NK-92 (cell line): Measurements from ENCODE around the gene GOLGA5.

Experiments used
- DNase-seq: peaks from one replicate; lab custom pipeline; 2025; ENCODE audit not compliant: unreplicated experiment; lab: John Stamatoyannopoulos, UW

GOLGA5 gene

DNA sequence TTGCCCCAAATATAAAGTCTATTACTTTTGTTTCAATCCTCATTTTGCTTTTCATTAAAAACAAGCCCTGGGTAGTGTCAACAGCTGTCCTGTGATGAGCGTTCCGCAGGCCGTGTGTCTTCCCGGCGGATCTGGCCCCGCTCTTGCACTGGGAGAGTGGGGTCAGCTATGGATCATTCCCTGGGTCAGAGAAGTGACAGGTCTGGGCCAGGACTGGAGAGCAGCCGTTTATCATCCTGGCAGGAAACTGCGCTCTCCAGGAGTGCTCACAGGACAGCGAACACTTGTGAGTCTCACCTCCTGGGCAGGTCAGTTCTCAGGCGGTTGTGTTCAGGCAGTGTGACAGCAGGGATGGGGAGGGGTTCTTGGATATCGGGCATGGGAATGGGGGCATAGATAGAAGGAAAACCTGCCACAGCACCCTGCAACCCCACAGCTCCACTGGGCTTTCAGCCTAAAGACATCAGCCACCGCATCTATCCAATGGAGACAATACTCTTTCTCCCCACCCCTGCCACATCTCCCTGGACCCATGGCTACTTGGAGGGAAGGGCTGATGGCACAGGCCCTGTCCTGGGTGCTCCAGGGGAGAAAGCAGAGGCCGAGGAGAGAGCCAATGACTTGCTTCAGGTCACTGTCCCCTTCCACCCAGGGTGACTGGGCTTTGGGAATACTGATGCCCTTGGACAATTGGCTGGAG, 81.0 kb downstream of the GOLGA5 start:
- DNase-seq: no peak

DNA sequence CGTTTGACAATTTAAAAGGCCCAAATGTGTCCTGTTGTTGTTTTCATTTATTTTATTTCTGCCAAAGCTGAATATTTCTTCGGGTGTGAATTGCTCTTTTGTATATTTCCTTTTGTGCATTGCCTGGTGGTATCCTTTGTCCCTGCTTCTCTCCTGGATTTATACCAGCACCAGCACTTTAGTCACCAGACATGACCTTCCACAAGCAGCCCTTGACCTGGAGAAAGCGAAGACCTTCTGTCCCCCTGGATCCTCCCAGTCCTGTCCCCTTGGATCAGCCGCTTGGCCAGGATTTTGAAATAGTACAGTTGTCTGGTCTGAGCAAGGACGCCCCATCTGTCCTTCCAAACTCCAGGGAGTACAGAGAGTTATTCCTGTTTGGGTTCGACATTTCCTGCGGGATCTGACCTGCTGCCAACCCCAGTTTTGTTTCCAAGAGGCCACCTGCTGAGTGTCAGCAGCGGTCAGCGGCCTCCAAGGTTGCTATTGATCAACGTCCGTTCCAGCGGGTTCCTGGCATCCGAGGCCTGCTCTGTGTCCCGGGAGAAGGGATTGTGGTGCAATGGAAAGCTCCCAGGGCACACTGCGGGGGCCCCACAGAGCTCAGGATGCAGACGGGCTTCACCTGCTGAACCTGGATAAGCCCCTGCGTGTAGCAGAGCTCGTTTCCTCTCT, 83.8 kb downstream of the GOLGA5 start:
- DNase-seq: no peak

DNA sequence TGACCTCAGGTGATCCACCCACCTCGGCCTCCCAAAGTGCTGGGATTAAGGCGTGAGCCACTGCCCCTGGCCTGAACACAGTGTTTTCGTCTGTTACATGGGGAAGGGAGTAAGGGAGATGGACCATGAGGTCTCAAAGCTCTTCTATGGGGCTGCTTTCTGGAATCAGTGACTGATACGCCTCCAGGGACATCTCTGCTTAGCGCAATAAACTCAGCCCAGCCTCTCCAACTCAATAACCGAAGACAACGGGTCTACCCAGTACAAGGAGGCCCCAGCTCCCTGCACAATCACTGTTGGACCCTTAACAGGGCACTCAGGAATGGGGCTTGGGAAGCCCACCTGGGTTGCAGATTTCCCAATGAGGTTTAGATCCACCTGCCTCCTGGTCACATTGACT, 86.2 kb downstream of the GOLGA5 start:
- no peak for DNase-seq

DNA sequence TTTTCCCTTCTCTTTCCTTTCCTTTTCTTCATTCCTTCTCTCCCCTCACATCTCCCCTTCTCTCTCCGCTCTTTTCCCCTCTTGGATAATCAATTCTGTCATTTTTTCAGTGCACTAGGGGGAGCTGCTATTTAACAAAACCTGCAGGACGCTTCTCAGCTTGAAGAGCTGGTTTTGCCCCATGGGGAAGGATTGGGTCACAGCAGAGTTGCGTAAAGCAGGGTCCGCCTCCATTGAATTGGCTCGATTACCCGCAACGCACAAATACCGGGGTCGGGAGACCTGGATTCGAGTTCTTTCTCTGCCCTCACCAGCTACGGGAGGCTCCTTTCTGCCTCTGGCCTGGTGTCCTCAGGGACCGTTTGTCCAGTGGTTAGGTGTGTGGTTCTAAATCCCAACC, 86.7 kb downstream of the GOLGA5 start:
- DNase-seq: no peak

DNA sequence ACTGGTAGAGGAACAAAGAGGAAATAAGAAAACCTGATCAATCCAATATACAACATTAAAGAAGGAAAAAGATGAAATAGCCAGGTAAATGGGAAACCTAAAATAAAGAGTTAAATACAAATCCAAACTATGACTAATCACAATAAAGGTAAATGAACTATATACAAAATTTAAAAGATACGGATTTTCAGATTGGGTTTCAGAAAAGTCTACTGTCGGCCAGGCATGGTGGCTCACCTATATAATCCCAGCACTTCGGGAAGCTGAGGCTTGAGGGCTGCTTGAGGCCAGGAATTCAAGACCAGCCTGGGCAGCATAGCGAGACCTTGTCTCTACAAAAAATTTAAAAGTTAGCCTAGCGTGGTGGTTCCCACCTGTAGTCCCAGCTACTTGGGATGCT, 89.0 kb downstream of the GOLGA5 start:
- no peak for DNase-seq

DNA sequence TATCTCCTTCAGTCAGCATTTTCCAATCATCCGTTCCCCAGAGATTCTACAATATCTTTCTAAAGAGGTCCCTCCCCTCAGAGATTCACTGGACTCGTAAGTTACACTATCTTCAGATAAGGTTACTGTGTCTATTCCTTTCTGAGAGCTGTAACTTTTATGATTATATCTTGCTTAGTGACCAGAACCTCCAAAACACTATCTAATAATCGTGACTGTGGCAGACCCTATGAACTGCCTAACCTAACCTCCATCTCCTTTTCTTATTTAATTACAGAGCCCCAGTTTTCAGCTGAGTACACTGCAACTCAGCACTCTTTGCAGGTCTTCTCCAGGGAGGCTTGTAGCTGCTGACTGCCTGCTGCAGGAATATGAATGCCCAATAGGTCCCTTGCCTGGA, 90.3 kb downstream of the GOLGA5 start:
- no peak for DNase-seq

DNA sequence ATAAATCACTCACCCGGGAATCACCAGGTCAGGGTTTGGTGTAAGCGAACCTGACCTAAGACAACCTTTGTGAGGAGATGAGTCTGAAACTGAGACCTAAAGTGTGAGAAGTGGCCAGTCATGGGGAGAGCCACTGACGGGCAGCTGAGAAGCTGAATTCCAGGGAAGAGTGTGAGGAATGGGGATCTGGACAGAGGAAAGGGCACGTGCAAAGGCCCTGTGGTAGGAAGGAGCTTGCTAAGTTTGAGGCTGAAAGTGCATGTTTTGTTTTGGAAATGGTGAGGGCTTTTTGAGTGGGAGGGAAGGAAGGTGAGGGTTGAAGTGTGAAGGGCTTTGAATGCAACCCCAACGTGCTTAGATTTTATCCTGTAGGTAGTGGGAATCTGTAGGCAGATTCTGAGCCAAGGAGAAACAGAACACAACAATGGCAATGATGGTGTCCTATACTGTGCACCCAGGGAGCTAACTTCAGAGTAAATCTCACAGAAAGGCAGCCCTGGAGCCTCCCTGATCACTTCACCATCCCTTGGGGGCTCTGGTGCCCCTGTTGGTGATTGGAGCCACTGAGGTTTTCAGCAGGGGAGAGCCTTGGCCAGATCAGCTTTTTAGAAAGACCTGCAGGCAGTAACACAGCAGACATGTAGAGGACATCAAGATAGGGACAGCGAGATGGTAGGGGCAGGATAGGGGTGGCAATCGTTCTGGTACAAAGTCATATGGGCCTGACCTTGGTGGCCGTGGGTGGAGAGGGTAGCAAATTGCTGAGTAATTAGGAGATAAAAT, 91.4 kb downstream of the GOLGA5 start:
- no peak for DNase-seq

DNA sequence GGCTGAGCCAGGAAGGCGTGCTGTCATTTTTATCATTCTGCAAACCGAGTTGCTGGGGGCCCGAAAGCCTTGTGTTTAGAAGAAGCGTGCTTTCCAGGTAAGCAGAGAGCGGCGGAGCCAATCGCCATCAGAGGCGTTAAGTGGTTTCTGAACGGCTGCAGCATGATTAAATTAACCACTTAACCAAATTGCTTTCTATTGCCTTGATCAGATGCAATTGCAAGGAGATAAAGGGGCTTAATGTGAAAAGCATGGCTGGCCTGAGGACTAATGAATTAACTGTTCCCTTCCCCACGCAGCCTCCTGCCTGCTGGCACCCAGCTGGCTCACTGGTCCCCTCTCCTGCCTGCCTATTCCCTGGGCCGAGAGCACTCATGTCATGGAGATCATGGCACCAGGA, 92.2 kb downstream of the GOLGA5 start:
- no peak for DNase-seq

DNA sequence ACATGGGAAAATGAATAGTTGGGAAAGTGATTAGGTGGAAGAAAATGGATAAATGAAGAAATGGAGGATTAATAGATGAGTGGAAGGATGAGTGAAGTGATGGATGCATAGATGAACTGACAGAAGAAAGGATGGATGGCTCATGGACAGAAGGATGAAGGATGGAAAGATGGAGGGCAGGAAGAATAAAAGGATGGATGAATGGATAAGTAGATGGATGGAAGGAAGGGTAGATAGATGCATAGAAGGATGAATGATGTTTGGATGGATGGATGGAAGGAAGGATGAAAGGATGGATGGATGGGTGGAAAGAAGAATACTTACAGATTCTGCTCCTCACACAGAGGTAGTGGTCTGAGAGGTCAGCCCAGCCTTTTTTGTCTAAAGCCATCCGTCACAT, 93.1 kb downstream of the GOLGA5 start:
- DNase-seq: no peak

DNA sequence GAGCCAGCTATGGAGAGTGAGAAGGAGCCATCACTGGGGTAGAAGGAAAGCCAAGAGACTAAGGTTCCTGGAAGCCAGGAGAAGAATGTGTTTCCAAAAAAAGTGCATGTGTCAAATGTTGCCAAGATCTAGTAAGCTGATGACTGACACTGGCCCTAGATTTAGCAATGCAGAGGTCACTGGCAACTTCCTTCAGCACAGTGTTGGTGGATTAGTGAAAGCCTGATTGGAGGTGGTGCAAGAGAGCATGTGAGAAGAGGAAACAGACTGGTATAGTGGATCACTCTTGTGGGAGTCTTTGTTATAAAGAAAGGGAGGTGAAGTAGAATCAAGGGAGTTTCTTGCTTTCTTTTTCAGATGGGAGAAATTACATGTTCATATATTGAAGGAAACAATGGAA, 94.8 kb downstream of the GOLGA5 start:
- no peak for DNase-seq
